A549 (cell line): ENCODE data around the gene FOSL1. TPM values are rescaled to one million over a fixed set of nuclear protein-coding genes. Genes with fewer than 3 reads are reported as not detected.

Experiments used
- ATAC-seq, 2 experiments: fragments of 200-7000 bp in 1 of 2; fragments of >200 bp in 1 of 2; cut with Nextera tagmentation in 1 of 2; cut with Tn5 transposase in 1 of 2; 3 replicates each; pipeline versions ENCODE4 v1.8.0 to v1.9.1; 2018 to 2020; ENCODE audit warnings: mild to moderate bottlenecking in 1 of 2, moderate library complexity in 1 of 2
- CTCF ChIA-PET: fragments of 300-600 bp; sonication (Branson Sonifier 250); formaldehyde crosslinking; extraction: SDS; loops from one replicate; lab custom pipeline; 2021; ENCODE audit warnings: antibody characterized with exemption, inconsistent platforms; lab: Yijun Ruan, JAX
- POLR2A ChIA-PET: fragments of 350-600 bp; formaldehyde crosslinking; extraction: SDS; loops from one replicate; lab custom pipeline; 2021; ENCODE audit warnings: antibody characterized with exemption, inconsistent platforms; lab: Yijun Ruan, JAX
- DNase-seq, 2 experiments: peaks; one replicate each; pipeline versions ENCODE4 v3.0.0 to v3.0.0-alpha.2; 2011 to 2016; ENCODE audit warnings: low read depth in 1 of 2, low spot score in 1 of 2
- FAIRE-seq: peaks from 2 replicates; lab custom pipeline; 2011; peaks lifted over from hg19 to GRCh38; lab: Jason Lieb, UNC
- H3K27ac ChIP-seq, 2 experiments: fragments of >200 bp; sonication (Bioruptor Twin); formaldehyde crosslinking; 3 replicates each; pipeline ENCODE4 v1.5.1; 2016 to 2017
- H3K4me1 ChIP-seq: fragments of >200 bp; sonication (Bioruptor Twin); formaldehyde crosslinking; 3 replicates; pipeline ENCODE4 v1.6.1; 2016
- H3K4me2 ChIP-seq: fragments of >200 bp; sonication (Bioruptor Twin); formaldehyde crosslinking; 3 replicates; pipeline ENCODE4 v1.6.1; 2016
- H3K4me3 ChIP-seq: fragments of >200 bp; sonication (Bioruptor Twin); formaldehyde crosslinking; 3 replicates; pipeline ENCODE4 v1.5.1; 2016
- H3K9me3 ChIP-seq: fragments of >200 bp; sonication (Bioruptor Twin); formaldehyde crosslinking; 3 replicates; pipeline ENCODE4 v1.6.1; 2016
- BCL3 ChIP-seq: fragments of >200 bp; sonication (Bioruptor Twin); formaldehyde crosslinking; IDR thresholded peaks from 3 replicates; pipeline ENCODE4 v1.6.1; 2016
- CBX2 ChIP-seq: fragments of 200-600 bp; sonication (generic); IDR thresholded peaks from 2 replicates; pipeline ENCODE4 v1.6.1; 2016; ENCODE audit warnings: low read depth, mild to moderate bottlenecking, borderline replicate concordance
- CHD4 ChIP-seq: fragments of 200-600 bp; sonication (generic); IDR thresholded peaks from 2 replicates; pipeline ENCODE4 v1.6.1; 2016; ENCODE audit warnings: antibody characterized with exemption, mild to moderate bottlenecking, borderline replicate concordance
- CTCF ChIP-seq: fragments of >200 bp; sonication (Bioruptor Twin); formaldehyde crosslinking; IDR thresholded peaks from 3 replicates; pipeline ENCODE4 v1.5.1; 2016
- E2F6 ChIP-seq: IDR thresholded peaks from 2 replicates; pipeline ENCODE4 v1.6.1; 2012; ENCODE audit warnings: low read depth, borderline replicate concordance
- EHF ChIP-seq: fragments of 250-450 bp; sonication (Bioruptor Pico); IDR thresholded peaks from 2 replicates; pipeline ENCODE4 v1.5.0; 2020; ENCODE audit warnings: mild to moderate bottlenecking
- ELK1 ChIP-seq: fragments of 150-350 bp; IDR thresholded peaks from 2 replicates; pipeline ENCODE4 v1.6.1; 2014; ENCODE audit warnings: low read depth, mild to moderate bottlenecking, low read length
- ESRRA ChIP-seq: fragments of 150-350 bp; IDR thresholded peaks from 2 replicates; pipeline ENCODE4 v1.6.1; 2014; ENCODE audit warnings: mild to moderate bottlenecking, low read length, borderline replicate concordance
- FOXS1 ChIP-seq: fragments of 250-450 bp; sonication (Bioruptor Pico); IDR thresholded peaks from 2 replicates; pipeline ENCODE4 v1.5.0; 2020; ENCODE audit warnings: mild to moderate bottlenecking, moderate library complexity
- HES2 ChIP-seq: fragments of >200 bp; sonication (Bioruptor Twin); formaldehyde crosslinking; IDR thresholded peaks from 2 replicates; pipeline ENCODE4 v1.6.1; 2016
- HOXA7 ChIP-seq: fragments of 250-450 bp; sonication (Bioruptor Pico); IDR thresholded peaks from 2 replicates; pipeline ENCODE4 v1.5.0; 2020; ENCODE audit warnings: mild to moderate bottlenecking, moderate library complexity
- KDM5A ChIP-seq: fragments of 200-600 bp; sonication (generic); IDR thresholded peaks from 2 replicates; pipeline ENCODE4 v1.6.1; 2016; ENCODE audit warnings: antibody characterized with exemption, mild to moderate bottlenecking
- MAX ChIP-seq: IDR thresholded peaks from 2 replicates; pipeline ENCODE4 v1.6.1; 2012
- NFE2L2 ChIP-seq: fragments of 150-350 bp; conservative IDR thresholded peaks from 2 replicates; pipeline ENCODE4 v1.6.1; 2014; ENCODE audit warnings: low read length
- PBX3 ChIP-seq: IDR thresholded peaks from 2 replicates; pipeline ENCODE4 v1.6.1; 2012
- SREBF2 ChIP-seq: fragments of 450-650 bp; IDR thresholded peaks from 2 replicates; pipeline ENCODE4 v1.6.1; 2014; ENCODE audit warnings: mild to moderate bottlenecking, moderate library complexity
- TFCP2L1 ChIP-seq: fragments of 250-450 bp; sonication (Bioruptor Pico); IDR thresholded peaks from 2 replicates; pipeline ENCODE4 v1.5.0; 2021; ENCODE audit warnings: mild to moderate bottlenecking
- TP53 ChIP-seq: fragments of 250-450 bp; sonication (Bioruptor Pico); IDR thresholded peaks from 2 replicates; pipeline ENCODE4 v1.5.0; 2021; ENCODE audit warnings: mild to moderate bottlenecking, moderate library complexity
- USF2 ChIP-seq: fragments of 450-650 bp; IDR thresholded peaks from 2 replicates; pipeline ENCODE4 v1.6.1; 2014; ENCODE audit warnings: antibody characterized with exemption
- ZC3H11A ChIP-seq: fragments of 450-650 bp; IDR thresholded peaks from 2 replicates; pipeline ENCODE4 v1.6.1; 2014; ENCODE audit warnings: antibody characterized with exemption, mild to moderate bottlenecking
- ZFP36 ChIP-seq: fragments of 450-650 bp; IDR thresholded peaks from 2 replicates; pipeline ENCODE4 v1.6.1; 2014; ENCODE audit warnings: borderline replicate concordance; ENCODE audit not compliant: partially characterized antibody
- WGBS: methylation state at CpG from one replicate; pipeline ENCODE4 v1.1.6; 2017; ENCODE audit errors: missing lambda C conversion rate; 5-methylcytosine and 5-hydroxymethylcytosine counted together
- polyA plus RNA-seq, 4 experiments: library from polyadenylated mRNA; depleted of rRNA in 3 of 4; stranded (reverse); fragments of >200 nt; fragmentation: RNase III in 1 of 4; extraction: RNeasy Plus Mini Kit Qiagen cat#74134 plus additional on column Dnase treatment in 1 of 4; gene quantifications; 2 replicates in 3 of 4; 3 replicates in 1 of 4; pipeline ENCODE4 v1.2.3, GENCODE V29; 2011 to 2017

FOSL1 gene
- polyA plus RNA-seq, 2 of the 4 experiments (the other 2 are of a cell fraction): 6.7 to 24.1 TPM

GRCh38 chr11:65932558-65932919 is 32.4 kb upstream of the FOSL1 start:
- H3K4me3 ChIP-seq: no peak overlapping the region
- peak overlapping the region in 1 of 2 experiments; percentile 44; a peak in 2 of 6 replicates for H3K27ac ChIP-seq
- DNase-seq (peak; percentile 47 to 50), ATAC-seq (peak; percentile 56 to 85; a peak in 4 of 6 replicates), FAIRE-seq (no peak)
- H3K9me3 ChIP-seq: no peaks in the 10 kb centered on the region
- H3K4me1 ChIP-seq: peaks cover 9% of the 10 kb centered on the region; the same call in 1 of the 3 replicates
- WGBS: 16% methylated on average over 9 of the region's 9 CpGs
- peak overlapping the region; percentile 58 for H3K4me2 ChIP-seq
- no peak for TF ChIP-seq EHF
- peak; percentile 6; the same call in 1 of the 3 replicates for TF ChIP-seq CTCF
- TF ChIP-seq NFE2L2: no peak
- no peak for TF ChIP-seq CHD4
- TF ChIP-seq PBX3: no peak
- no peak for TF ChIP-seq TFCP2L1
- no peak for TF ChIP-seq ZFP36
- no peak for TF ChIP-seq ELK1
- TF ChIP-seq KDM5A: no peak
- no peak for TF ChIP-seq E2F6
- no peak for TF ChIP-seq SREBF2
- no peak for TF ChIP-seq BCL3
- no peak for TF ChIP-seq TP53 (CRISPR knock-in tag)
- TF ChIP-seq CBX2: no peak
- no peak for TF ChIP-seq ESRRA
- no peak for TF ChIP-seq FOXS1 (CRISPR knock-in tag)
- no peak for TF ChIP-seq ZC3H11A
- TF ChIP-seq USF2: peak; percentile 77
- TF ChIP-seq HES2: no peak
- TF ChIP-seq HOXA7 (CRISPR knock-in tag): no peak
- 0 out of 2 replicates have a peak, but pooled peaks have one; percentile 29 for TF ChIP-seq MAX
- TF ChIP-seq, all 56 proteins: peak for 3
- CTCF ChIA-PET: interaction anchor here (0.8 to 2.6 kb wide), 12 partner anchors 10 to 221 kb away, joined by 3 to 15 read pairs (median 5); partner anchors contain the start of genes CCDC85B, FIBP and MUS81
- POLR2A ChIA-PET: no interaction called here
